ENCODE measurements around the gene PTPRO.

Gene PTPRO

DNA sequence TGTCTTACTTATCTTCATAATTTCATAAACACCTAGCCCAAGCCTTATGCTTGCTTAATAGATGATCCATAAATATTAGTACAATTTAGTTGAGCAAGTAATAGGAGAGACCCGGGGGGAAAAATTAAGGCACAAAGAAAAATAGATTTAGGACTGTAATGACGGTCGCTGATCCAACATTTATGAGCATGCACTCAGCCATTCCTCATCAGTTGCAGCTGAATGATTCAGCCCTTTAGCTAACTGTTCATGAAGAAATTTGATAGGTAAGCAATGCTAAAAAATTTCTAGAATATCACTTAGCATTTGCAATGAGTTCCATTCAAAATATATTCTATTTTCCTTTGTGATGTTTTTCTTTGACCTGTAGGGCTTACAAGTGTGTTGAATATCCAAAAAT lies 163.2 kb downstream of the PTPRO start:
- DNase-seq (ENCODE audit: low spot score) = no peak
- TF ChIP-seq, protein P1, sequence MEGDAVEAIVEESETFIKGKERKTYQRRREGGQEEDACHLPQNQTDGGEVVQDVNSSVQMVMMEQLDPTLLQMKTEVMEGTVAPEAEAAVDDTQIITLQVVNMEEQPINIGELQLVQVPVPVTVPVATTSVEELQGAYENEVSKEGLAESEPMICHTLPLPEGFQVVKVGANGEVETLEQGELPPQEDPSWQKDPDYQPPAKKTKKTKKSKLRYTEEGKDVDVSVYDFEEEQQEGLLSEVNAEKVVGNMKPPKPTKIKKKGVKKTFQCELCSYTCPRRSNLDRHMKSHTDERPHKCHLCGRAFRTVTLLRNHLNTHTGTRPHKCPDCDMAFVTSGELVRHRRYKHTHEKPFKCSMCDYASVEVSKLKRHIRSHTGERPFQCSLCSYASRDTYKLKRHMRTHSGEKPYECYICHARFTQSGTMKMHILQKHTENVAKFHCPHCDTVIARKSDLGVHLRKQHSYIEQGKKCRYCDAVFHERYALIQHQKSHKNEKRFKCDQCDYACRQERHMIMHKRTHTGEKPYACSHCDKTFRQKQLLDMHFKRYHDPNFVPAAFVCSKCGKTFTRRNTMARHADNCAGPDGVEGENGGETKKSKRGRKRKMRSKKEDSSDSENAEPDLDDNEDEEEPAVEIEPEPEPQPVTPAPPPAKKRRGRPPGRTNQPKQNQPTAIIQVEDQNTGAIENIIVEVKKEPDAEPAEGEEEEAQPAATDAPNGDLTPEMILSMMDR (IDR thresholded peaks at IDR 0.05; ENCODE audit: extremely low read depth, missing control alignments) = no peak

GRCh38 chr12:15486859-15487258 lies 164.6 kb downstream of the PTPRO start:
- TF ChIP-seq, protein P1 (IDR thresholded peaks at IDR 0.05; ENCODE audit: extremely low read depth, missing control alignments) = no peak
- no peak for DNase-seq (ENCODE audit: low spot score)

- DNase-seq (ENCODE audit: low spot score) = no peak
- TF ChIP-seq, protein P1 (IDR thresholded peaks at IDR 0.05; ENCODE audit: extremely low read depth, missing control alignments) = no peak
These were observed 166.2 kb downstream of the PTPRO start for GRCh38 chr12:15488481-15488880.

GRCh38 chr12:15494329-15495046 lies 172.2 kb downstream of the PTPRO start:
- TF ChIP-seq, protein P1 (IDR thresholded peaks at IDR 0.05; ENCODE audit: extremely low read depth, missing control alignments) = no peak
- peak; percentile 27 for DNase-seq (ENCODE audit: low spot score)

DNA sequence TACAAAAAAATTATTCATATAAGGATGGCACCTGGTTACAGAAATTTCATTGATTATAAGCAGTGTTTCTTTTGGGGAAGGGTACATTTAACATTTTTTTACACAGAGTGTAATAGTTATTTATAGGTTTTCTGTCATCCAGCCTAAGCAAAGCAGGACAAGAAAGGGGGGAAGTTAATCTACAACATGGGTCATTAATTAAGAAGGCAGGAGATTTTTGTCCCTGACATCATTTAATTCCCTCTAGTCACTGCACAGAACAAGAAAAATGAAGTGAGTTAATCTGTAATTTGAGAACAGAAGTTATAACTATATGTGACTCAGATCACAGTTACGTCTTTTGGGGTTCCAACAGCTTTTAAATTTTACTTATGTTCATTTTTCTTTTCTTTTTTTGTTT lies 173.4 kb downstream of the PTPRO start:
- TF ChIP-seq, protein P1 (IDR thresholded peaks at IDR 0.05; ENCODE audit: extremely low read depth, missing control alignments) = no peak
- DNase-seq (ENCODE audit: low spot score) = no peak

GRCh38 chr12:15496738-15497137 lies 174.4 kb downstream of the PTPRO start:
- DNase-seq (ENCODE audit: low spot score) = no peak
- TF ChIP-seq, protein P1 (IDR thresholded peaks at IDR 0.05; ENCODE audit: extremely low read depth, missing control alignments) = no peak

DNA sequence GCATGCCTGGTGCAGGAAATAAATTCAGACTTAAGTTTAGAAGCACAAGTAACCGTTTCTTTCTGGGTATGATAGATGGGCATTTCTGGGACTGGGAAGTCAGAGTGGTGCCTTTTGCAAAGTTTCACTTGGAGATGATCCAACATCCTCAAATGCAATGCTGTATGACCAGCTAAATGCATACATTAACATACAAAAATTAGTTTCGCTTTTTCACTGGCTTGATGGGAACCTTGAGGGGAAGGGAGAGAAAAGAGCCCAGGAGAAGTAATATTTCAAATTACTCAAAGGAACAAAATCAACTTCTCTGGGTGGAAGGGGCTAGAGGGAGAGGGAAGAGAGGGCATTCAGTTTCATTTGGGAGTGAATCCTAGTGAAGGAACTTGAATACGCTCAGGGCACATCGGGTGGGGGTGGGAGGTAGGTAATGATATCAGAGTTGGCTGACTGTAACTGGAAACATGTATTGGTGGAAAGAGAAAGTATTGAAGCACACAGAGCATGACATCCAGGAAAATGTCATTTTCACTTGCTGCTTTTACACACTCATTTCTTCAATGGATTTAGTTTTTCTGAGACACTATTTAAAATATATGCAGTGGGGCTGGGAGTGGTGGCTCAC lies 175.5 kb downstream of the PTPRO start:
- TF ChIP-seq, protein P1 (IDR thresholded peaks at IDR 0.05; ENCODE audit: extremely low read depth, missing control alignments) = no peak
- no peak for DNase-seq (ENCODE audit: low spot score)

Data from GM20000 (cell line).